T-helper 1 cell treated with Interleukin-12 subunit alpha and Interleukin-12 subunit beta and Interleukin-4 antibody, amounts not matched to agents 30 μg/mL and 1 μg/mL, for 36 hours (primary cell): ENCODE measurements around the gene ATG13.
A peak's percentile ranks its signal among the peaks of the same experiment; 100 is the strongest.
"Not testable (repeated sequence)": the region's sequence is repeated elsewhere in the genome, so short reads cannot be mapped to it uniquely, and the experiment has no call there.

ENCODE experiments used
- H3K27ac Mint-ChIP-seq: one replicate; pipeline ENCODE4 v1.8.0; 2021; ENCODE audit warnings: mild to moderate bottlenecking, mixed read lengths
- H3K27me3 Mint-ChIP-seq: one replicate; pipeline ENCODE4 v1.8.0; 2021; ENCODE audit warnings: low read depth, mixed read lengths
- H3K36me3 Mint-ChIP-seq: one replicate; pipeline ENCODE4 v1.8.0; 2021; ENCODE audit warnings: low read depth, mixed read lengths
- H3K4me1 Mint-ChIP-seq: one replicate; pipeline ENCODE4 v1.8.0; 2021; ENCODE audit warnings: low read depth, mixed read lengths
- H3K4me3 Mint-ChIP-seq: one replicate; pipeline ENCODE4 v1.8.0; 2021; ENCODE audit warnings: mild to moderate bottlenecking, moderate library complexity, mixed read lengths
- H3K9me3 Mint-ChIP-seq: one replicate; pipeline ENCODE4 v1.8.0; 2021; ENCODE audit warnings: mixed read lengths

ATG13 gene

DNA sequence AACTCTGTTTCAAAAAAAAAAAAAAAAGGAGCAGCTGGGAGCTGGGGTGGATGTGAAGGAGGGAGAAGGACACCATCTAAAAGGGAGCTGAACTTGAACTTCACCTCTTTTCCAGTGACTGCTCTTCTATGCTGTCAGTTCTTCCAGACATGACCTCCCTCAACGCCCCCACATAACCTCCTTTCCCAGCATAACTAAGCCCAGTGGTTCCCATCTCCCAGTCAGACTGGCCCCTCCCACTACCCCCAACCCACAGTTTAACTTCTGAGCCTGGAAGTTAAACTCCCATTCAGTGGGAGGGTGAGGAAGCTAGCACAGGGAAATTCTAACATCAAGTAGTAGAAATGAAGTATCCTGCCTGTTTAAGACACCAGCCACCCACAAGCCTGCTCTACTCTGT lies 81.2 kb downstream of the ATG13 start:
- H3K27me3 Mint-ChIP-seq: no peaks in the 10 kb centered on the region

DNA sequence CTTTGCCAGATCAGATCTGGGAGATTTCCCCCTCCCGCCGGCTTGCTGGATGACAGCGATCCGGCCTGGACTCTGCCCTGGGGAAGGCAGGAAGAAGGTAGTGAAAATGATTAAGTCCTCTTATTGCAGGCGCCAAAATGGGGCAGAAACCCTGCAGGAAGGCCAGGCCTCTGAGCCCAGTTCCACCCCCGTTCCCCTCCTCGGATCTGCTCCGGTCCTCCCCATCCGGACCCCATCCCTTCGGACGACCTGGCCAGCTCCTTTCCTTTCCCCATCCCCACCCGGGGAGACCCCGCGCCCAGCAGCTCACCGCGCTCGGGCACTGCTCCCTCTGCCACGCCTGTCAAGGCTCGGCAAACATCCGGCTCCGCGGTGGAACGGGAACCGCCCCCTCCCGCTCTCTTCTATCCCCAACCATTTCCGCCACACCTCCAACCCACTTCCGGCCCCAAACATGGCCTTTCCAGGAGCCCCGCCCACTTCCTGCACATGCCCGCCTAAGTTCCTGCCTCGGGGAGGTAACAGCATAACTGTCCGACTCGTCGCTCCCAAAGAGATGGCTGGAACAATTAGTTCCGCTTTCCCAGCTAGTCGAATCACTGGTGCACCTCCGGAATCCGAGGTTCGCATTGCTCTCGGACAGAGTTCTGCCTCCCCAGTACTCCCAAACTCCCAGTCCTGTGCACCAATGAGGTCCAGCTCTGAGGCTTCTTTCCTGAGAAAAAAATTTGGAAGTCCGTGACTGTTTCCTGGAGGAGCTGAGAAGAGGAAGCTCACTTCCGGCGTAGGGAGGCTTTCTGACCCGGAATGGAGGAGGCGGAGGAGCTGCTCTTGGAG lies 83.1 kb downstream of the ATG13 start, which contains the start of the genes ARHGAP1 and ZNF408:
Gene ARHGAP1, minus strand, starts transcription at position 379 of the 837 bp plus-strand sequence. CDS start 4,512 bp downstream, outside the sequence.
Gene ZNF408, plus strand, starts transcription at position 791 of the 837 bp plus-strand sequence. Its CDS starts 17 bp downstream, at position 808.
- peaks cover 29% of the 10 kb centered on the region for H3K36me3 Mint-ChIP-seq
- H3K9me3 Mint-ChIP-seq: no peaks in the 10 kb centered on the region
- H3K4me1 Mint-ChIP-seq: peaks cover 32% of the 10 kb centered on the region
- H3K27me3 Mint-ChIP-seq: no peaks in the 10 kb centered on the region
- H3K27ac Mint-ChIP-seq: peak within 1 kb of the TSS; percentile 94
- peak within 1 kb of the TSS; percentile 98 for H3K4me3 Mint-ChIP-seq

More for the DNA sequence above, 81.2 kb downstream of the ATG13 start:
- Mint-ChIP-seq H3K4me3 (peak overlapping the region; percentile 4), H3K4me1 (peaks cover 32% of the 10 kb centered on the region), H3K9me3 (no peaks in the 10 kb centered on the region), H3K36me3 (peaks cover 30% of the 10 kb centered on the region), H3K27ac (no peak overlapping the region)

DNA sequence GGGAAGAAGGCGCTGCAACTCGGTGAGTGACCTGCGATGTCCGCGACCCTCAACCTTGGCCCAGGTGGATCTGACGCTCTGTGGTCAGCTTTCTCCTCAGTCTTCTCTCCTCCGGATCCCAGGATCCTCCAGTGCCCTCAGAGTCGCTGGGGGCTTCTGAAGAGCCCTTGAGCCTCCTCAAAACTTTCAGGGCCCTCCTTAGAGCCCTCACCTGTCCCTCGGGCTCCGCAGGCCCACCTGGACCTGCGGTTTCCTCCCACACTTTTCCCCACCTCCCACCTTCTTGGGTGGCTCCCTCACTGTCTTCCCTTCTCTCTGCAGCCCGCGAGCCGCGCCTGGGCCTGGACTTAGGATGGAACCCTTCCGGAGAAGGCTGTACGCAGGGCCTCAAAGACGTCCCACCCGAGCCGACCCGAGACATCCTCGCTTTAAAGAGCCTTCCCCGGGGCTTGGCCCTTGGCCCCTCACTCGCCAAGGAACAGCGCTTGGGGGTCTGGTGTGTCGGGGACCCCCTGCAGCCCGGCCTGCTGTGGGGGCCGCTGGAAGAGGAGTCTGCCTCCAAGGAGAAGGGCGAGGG lies 83.8 kb downstream of the ATG13 start:
- Mint-ChIP-seq H3K4me3 (peak overlapping the region; percentile 98), H3K27me3 (no peaks in the 10 kb centered on the region), H3K4me1 (peaks cover 32% of the 10 kb centered on the region), H3K9me3 (no peaks in the 10 kb centered on the region), H3K36me3 (peaks cover 33% of the 10 kb centered on the region), H3K27ac (peak overlapping the region; percentile 94)

DNA sequence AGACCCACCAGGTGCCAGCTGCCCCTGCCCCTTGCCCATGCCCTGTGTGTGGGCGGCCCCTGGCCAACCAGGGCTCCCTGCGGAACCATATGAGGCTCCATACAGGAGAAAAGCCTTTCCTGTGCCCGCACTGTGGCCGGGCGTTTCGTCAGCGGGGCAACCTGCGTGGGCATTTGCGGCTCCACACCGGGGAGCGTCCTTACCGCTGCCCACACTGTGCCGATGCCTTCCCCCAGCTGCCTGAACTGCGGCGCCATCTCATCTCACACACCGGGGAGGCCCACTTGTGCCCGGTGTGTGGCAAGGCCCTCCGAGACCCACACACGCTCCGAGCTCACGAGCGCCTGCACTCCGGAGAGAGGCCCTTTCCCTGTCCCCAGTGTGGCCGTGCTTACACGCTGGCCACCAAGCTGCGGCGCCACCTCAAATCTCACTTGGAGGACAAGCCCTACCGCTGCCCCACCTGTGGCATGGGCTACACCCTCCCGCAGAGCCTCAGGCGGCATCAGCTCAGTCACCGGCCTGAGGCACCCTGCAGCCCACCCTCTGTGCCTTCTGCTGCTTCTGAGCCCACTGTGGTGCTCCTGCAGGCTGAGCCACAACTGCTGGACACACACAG lies 87.8 kb downstream of the ATG13 start:
- Mint-ChIP-seq H3K36me3 (peaks cover 40% of the 10 kb centered on the region), H3K4me1 (peaks cover 23% of the 10 kb centered on the region), H3K9me3 (no peaks in the 10 kb centered on the region), H3K27me3 (no peaks in the 10 kb centered on the region), H3K27ac (no peak overlapping the region), H3K4me3 (no peak overlapping the region)

DNA sequence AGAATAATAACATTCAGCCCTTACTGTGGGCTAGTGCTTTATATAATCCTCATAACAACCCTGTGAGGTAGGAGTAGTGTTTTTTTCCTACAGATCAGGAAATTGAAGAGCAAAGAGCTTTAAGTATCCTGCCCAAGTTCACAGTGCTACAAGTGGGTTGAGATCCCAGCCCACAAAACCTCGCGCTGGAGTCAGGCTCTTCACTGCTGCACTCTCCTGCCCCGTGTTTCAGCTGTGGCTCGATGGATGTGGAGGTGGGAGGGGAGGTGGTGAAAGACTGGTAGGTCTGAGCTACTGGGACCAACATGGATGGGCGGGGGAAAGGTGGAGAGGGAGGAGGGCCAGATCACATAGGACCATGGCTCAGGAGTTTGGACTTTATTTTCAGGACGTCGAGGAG lies 89.5 kb downstream of the ATG13 start:
- no peaks in the 10 kb centered on the region for H3K27me3 Mint-ChIP-seq
- H3K27ac Mint-ChIP-seq: no peak overlapping the region
- H3K9me3 Mint-ChIP-seq: no peaks in the 10 kb centered on the region
- peaks cover 14% of the 10 kb centered on the region for H3K4me1 Mint-ChIP-seq
- no peak overlapping the region for H3K4me3 Mint-ChIP-seq
- H3K36me3 Mint-ChIP-seq: peaks cover 29% of the 10 kb centered on the region

DNA sequence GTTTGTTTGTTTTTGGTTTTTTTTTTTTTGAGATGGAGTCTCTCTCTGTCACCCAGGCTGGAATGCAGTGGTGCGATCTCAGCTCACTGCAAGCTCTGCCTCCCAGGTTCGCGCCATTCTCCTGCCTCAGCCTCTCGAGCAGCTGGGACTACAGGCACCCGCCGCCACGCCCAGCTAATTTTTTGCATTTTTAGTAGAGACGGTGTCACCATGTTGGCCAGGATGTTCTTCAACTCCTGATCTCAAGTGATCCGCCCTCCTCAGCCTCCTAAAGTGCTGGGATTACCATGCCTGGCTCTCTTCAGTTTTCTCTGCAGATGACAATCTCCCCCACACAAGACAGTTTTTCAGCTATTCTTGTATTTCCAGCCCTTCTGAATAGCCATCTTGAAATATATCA lies 92.0 kb downstream of the ATG13 start:
- not testable (repeated sequence) for H3K27ac Mint-ChIP-seq, H3K4me1 Mint-ChIP-seq, H3K4me3 Mint-ChIP-seq, H3K9me3 Mint-ChIP-seq, H3K27me3 Mint-ChIP-seq
- H3K36me3 Mint-ChIP-seq: peaks cover 16% of the 10 kb centered on the region

DNA sequence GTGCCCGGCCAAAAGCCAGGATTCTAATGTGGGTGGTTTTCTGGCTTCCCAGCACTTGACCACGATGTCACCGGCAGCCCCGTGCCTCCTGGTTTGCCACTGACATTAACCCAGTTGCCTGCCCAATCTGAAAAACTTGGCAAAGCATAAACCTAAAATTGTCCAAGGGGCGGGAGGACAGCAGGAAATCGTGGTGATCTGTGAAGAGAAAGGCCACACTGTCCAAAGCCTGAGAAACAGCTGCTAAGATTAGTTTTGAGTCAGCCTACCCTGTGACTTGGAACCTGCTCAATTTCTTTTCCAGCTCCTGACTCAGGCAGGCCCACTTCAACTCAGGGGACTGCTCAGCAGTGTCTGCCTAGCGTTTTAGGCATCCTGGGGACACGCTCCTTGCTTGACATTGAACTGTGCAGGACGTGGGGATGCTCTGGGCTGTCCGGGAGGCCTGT lies 93.5 kb downstream of the ATG13 start:
- H3K9me3 Mint-ChIP-seq: no peaks in the 10 kb centered on the region
- no peaks in the 10 kb centered on the region for H3K4me1 Mint-ChIP-seq
- no peaks in the 10 kb centered on the region for H3K27me3 Mint-ChIP-seq
- H3K36me3 Mint-ChIP-seq: peaks cover 13% of the 10 kb centered on the region
- no peak overlapping the region for H3K4me3 Mint-ChIP-seq
- H3K27ac Mint-ChIP-seq: no peak overlapping the region

DNA sequence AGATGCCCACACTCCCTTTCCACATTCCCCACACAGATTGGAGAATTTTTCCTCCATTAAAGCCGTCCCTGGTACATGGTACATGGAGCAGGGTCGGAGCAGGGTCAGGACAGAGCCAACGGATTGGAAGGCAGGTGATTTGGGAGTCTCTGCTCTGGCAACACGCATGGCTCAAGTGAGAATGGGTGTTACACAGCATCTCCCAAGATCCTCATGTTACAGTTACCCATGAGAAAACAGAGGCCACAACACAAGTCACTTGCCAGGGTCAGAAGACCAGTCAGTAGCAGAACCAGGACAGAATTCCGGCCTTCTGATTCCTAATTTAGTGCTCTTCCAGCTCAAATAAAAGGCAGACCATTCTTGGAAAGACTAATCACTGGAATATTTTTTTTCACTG lies 94.0 kb downstream of the ATG13 start:
- Mint-ChIP-seq H3K4me3 (no peak overlapping the region), H3K36me3 (peaks cover 12% of the 10 kb centered on the region), H3K4me1 (no peaks in the 10 kb centered on the region), H3K27ac (no peak overlapping the region), H3K9me3 (no peaks in the 10 kb centered on the region), H3K27me3 (no peaks in the 10 kb centered on the region)

DNA sequence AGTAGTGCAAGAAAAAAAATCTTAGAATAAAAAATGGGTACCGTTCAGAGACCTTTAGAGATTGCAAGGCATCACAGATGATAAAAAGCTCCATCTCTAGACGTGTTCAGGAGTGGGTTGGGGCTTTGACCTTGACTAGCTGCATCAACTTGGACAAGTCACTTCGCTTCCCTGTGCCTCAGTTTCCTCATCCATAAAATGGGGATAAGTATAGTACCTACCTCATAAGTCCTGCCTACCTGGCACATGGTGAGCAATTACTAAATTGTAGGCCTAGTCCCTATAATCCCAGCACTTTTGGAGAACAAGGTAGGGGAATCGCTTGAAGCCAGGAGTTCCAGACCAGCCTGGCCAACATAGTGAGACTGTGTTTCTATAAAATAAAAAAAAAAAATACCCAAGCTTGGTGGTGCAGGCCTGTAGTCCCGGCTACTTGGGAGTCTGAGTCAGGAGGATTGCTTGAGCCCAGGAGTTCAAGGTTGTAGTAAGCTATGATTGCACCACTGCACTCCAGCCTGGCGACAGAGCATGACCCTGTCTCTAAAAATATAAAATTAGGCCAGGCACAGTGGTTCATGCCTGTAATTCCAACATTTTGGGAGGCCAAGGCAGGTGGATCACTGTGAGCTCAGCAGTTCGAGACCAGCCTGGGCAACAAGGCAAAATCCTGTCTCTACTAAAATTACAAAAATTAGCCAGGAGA lies 95.7 kb downstream of the ATG13 start:
- H3K4me1 Mint-ChIP-seq: peaks cover under 1% of the 10 kb centered on the region
- H3K9me3 Mint-ChIP-seq: no peaks in the 10 kb centered on the region

DNA sequence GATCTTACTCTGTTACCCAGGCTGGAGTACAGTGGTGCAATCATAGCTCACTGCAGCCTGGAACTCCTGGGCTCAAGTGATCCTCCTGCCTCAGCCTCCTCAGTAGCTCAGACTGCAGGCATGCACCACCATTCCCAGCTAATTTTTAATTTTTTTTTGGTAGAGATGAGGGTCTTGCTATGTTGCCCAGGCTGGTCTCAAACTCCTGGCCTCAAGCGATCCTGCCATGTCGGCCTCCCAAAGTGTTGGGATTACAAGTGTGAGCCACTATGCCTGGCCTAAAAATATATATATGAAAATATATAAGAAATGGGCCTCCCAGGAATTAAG lies 100.4 kb downstream of the ATG13 start:
- not testable (repeated sequence) for H3K27ac Mint-ChIP-seq, H3K4me3 Mint-ChIP-seq, H3K9me3 Mint-ChIP-seq, H3K36me3 Mint-ChIP-seq, H3K27me3 Mint-ChIP-seq, H3K4me1 Mint-ChIP-seq

More for the DNA sequence above, 95.7 kb downstream of the ATG13 start:
- Mint-ChIP-seq H3K36me3 (no peaks in the 10 kb centered on the region), H3K27me3 (no peaks in the 10 kb centered on the region), H3K4me3 (no peak overlapping the region), H3K27ac (no peak overlapping the region)

DNA sequence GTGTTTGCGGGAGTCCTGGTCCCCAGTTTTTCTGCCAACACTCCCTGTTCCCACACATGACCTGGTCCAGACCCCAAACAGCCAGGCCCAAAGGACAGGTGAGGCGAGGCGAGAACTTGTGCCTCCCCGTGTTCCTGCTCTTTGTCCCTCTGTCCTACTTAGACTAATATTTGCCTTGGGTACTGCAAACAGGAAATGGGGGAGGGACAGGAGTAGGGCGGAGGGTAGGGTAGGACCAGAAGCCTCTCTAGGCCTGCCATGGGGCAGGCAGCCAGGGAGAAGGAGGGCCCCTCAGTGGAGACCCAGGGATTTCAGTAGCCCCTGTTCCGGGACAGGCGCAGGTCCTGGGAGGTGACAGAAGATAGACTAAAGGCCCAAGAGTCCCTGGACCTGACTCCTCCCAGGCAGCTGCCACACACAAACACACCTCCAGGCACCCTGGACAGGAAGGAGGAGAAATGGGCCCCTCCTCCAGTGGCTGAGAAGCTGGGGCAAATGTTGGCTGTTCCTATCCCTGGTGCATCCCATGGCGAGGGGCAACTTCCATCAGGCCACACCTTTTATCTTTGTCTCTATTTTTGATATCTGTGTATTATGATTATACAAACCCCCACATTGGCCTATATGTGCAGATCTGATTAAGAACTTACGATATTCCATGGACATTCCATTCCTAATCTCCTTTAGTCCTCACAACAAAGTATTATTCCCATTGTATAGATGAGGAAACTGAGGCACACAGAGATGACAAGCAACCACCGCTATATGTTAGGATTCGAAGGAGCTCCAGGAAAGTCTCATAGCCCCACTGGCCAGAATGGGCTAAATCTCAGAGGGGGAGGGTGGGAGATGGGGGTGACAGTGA lies 101.0 kb downstream of the ATG13 start:
- H3K4me1 Mint-ChIP-seq: peaks cover 6% of the 10 kb centered on the region
- H3K36me3 Mint-ChIP-seq: no peaks in the 10 kb centered on the region
- peaks cover 5% of the 10 kb centered on the region for H3K27me3 Mint-ChIP-seq
- no peaks in the 10 kb centered on the region for H3K9me3 Mint-ChIP-seq
- H3K4me3 Mint-ChIP-seq: no peak overlapping the region
- H3K27ac Mint-ChIP-seq: no peak overlapping the region

DNA sequence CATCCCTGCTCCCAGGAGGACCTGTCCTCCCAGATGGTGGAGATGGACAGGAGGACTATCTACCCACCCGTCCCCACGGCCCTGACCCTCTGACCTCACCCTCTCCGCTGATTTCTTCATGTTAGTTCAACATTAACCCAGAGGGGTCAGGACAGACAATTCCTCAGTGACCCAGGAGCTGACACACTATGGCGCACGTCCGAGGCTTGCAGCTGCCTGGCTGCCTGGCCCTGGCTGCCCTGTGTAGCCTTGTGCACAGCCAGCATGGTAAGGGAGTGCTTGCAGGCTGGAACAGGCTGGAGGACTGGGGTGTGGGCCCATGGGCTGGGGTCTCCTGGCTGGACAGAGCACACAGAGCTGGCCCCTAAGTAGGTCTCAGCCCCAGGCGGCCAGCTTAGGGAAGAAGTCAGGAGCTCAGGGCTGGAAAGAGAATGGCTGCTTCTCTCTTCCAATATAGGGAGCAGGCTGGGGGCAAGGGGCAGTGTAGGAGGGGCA lies 101.7 kb downstream of the ATG13 start, which contains the start of gene F2:
Gene F2, plus strand, starts transcription at position 166 of the 495 bp plus-strand sequence. Its CDS starts 23 bp downstream, at position 189.
- Mint-ChIP-seq H3K4me3 (no peak within 1 kb of the TSS), H3K27ac (no peak within 1 kb of the TSS)

DNA sequence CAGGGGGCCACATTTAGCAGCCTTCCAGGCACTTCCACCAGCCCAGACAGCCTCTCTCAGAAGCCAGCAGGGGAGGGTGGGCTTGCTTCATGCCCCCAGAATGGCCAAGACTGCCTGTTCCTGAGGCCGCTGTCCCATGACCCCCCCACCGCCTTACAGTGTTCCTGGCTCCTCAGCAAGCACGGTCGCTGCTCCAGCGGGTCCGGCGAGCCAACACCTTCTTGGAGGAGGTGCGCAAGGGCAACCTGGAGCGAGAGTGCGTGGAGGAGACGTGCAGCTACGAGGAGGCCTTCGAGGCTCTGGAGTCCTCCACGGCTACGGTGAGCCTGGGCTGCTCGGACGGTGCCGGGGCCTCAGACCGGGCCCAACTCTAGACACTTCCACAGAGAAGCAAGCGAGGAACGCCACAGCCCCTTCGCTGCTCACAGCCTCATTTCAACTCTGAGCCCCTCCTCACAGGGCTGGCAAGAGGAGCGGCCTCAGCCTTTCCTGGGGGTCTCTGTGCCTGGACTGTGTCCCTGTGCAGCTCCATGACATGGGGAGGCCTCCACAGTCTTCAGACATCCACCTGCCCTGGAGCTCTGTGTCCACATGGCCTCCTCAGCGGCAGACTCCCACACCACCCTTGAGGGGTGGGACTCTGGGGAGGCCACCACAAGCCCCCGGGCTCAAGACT lies 102.3 kb downstream of the ATG13 start:
- Mint-ChIP-seq H3K4me1 (peaks cover 6% of the 10 kb centered on the region), H3K27ac (no peak overlapping the region), H3K4me3 (no peak overlapping the region), H3K27me3 (peaks cover 5% of the 10 kb centered on the region), H3K36me3 (no peaks in the 10 kb centered on the region), H3K9me3 (no peaks in the 10 kb centered on the region)

More for the DNA sequence above, 101.7 kb downstream of the ATG13 start, which contains the start of gene F2:
- peaks cover 5% of the 10 kb centered on the region for H3K27me3 Mint-ChIP-seq
- H3K4me1 Mint-ChIP-seq: peaks cover 6% of the 10 kb centered on the region
- H3K36me3 Mint-ChIP-seq: no peaks in the 10 kb centered on the region
- H3K9me3 Mint-ChIP-seq: no peaks in the 10 kb centered on the region
